ENCODE measurements around the gene PARD3B.

Gene PARD3B

GRCh38 chr2:204539019-204539385, 6.3 kb upstream of the PARD3B start:
- DNase-seq (ENCODE audit: low read depth): no peak
- no peak for TF ChIP-seq CTCF (conservative IDR thresholded peaks at IDR 0.05; ENCODE audit: low read depth, low read length)
- no peak overlapping the region for H3K4me3 ChIP-seq (ENCODE audit: low read length)

- H3K4me3 ChIP-seq (ENCODE audit: low read length): no peak overlapping the region
- no peak for TF ChIP-seq CTCF (conservative IDR thresholded peaks at IDR 0.05; ENCODE audit: low read depth, low read length)
- no peak for DNase-seq (ENCODE audit: low read depth)
Measured at GRCh38 chr2:204541637-204542036, 3.6 kb upstream of the PARD3B start.

GRCh38 chr2:204542982-204543608, 2.2 kb upstream of the PARD3B start:
- no peak for DNase-seq (ENCODE audit: low read depth)
- H3K4me3 ChIP-seq (ENCODE audit: low read length): no peak overlapping the region
- no peak for TF ChIP-seq CTCF (conservative IDR thresholded peaks at IDR 0.05; ENCODE audit: low read depth, low read length)

- H3K4me3 ChIP-seq (ENCODE audit: low read length): peak overlapping the region; percentile 69
- TF ChIP-seq CTCF (conservative IDR thresholded peaks at IDR 0.05; ENCODE audit: low read depth, low read length): no peak
- DNase-seq (ENCODE audit: low read depth): no peak
Measured at GRCh38 chr2:204545861-204546735, 823 bp downstream of the PARD3B start.

- no peak overlapping the region for H3K4me3 ChIP-seq (ENCODE audit: low read length)
- no peak for DNase-seq (ENCODE audit: low read depth)
- TF ChIP-seq CTCF (conservative IDR thresholded peaks at IDR 0.05; ENCODE audit: low read depth, low read length): no peak
Measured at GRCh38 chr2:204550751-204551511, 5.7 kb downstream of the PARD3B start.

GRCh38 chr2:204551512-204551863, 6.2 kb downstream of the PARD3B start:
- DNase-seq (ENCODE audit: low read depth): peak; percentile 22
- H3K4me3 ChIP-seq (ENCODE audit: low read length): no peak overlapping the region
- TF ChIP-seq CTCF (conservative IDR thresholded peaks at IDR 0.05; ENCODE audit: low read depth, low read length): no peak

Measured in retinal pigment epithelial cell (primary cell).